Activated gamma-delta T cell (primary cell): Measurements from ENCODE around the gene SNRNP27.
"Not testable (repeated sequence)": the region's sequence is repeated elsewhere in the genome, so short reads cannot be mapped to it uniquely, and the experiment has no call there.

ENCODE experiments used
- DNase-seq: peaks from one replicate; lab custom pipeline; 2025; lab: John Stamatoyannopoulos, UW

The SNRNP27 gene

DNA sequence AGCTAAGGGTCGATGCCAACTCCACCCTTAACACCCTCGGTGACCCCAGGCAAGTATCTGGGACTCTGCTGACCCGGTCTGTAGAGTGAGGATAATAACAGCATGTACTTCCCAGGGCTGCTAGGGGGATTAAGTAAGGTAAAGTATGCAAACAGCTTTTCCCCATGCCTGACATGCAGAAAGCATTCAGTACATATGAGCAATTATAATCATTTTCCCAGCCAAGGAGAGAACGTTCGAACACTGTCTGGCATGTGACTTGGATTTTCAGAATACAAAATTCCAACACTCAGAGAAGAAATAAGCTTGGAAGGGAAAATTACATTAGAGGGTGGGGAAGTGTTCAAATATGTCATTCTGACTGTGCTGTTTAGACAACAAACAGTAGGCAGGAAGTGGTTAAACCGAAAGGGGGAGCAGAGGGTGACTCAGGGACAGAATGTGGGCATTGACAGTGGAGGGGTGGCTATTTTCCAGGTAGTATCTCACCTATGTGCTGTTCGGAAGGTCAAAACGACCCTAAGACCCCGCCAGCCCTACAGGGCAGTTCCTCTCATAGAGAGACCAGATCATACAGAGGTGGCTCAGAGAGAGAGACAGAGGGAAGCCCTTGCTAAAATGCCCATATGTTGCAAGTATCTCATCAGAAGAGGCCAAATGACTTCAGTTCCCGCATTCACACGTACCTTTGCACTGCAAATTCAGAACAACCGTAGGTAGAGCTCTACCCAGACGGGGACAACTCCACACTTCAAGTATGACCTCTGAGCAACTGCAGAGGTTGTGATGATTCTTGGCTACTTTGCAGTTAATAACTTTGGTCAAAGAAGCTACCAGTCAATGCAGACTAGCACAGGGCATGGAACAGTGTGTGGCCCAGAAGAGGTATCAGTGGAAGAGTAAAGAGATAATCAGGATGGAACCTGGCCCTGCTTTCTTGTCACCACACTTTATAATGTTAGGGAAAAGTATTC is 52.9 kb downstream of the SNRNP27 start:
- DNase-seq, result no peak

DNA sequence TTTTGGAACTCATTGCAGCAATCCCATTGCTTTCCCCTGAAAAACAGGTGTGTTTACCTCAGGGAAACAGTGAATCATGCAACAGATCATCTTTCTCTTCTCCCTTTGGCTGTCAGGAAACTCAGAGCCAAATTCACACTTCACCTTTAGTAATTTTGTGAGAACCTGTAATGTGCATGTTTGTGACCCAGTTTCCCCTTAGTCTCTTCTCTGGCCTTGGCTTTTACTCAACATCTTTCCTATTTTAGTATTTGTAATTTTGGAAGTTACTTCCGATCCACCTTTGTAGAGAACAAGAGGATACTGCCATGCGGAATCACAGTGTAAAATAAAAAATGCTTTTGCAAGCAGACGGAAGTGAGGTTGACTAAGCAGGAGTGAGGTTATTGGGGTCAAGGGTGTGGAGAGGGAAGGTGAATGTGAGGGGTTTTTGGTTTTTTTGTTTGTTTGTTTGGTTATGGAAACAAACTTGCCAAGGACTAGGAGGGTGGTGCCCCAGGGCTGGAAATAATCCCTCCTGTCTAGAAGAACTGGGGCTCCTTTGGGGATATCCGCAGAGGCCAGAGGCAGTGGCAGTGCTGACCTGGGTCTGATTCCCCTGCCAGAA is 53.7 kb downstream of the SNRNP27 start:
- DNase-seq, result no peak

DNA sequence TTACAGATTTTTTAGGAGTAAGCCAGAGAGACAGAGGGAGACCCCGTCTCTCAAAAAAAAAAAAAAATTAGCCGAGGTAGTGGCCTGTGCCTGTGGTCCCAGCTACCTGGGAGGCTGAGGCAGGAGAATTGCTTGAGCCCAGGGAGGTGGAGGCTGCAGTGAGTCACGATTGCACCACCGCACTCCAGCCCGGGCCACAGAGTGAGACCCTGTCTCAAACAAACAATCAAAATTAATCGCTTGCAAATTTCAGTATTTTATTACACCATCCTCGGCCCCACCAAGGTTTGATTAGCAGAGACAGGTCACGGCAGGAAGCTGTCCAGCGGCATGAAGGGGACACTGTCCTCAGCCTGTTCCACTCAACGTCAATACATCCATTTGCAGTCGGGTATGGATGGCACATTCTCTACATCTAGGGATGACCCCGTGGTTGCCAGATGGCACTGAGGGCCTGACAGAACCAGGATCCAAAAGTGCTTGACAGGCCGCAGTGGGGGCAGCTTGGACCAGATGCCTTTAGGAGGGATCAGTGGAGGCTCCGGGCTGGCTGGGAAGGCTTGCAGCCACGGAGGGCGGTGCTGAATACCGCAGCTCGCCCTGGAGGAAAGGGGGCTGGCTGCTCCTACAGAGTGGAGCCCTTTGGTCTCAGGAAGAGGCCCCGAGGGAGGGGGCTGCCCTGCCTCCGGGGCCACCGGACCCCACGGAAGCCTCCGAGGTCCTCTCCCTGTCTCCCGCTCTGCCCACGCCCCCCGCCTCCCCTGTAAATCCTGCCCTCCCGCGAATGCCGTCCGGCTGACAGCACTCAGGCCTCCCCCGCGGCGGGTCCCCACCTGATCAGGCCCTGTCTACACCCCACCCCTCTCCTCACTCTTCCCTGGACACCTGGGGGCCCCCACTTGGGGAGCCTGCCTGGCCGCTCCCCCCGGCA is 54.5 kb downstream of the SNRNP27 start:
- no peak for DNase-seq

DNA sequence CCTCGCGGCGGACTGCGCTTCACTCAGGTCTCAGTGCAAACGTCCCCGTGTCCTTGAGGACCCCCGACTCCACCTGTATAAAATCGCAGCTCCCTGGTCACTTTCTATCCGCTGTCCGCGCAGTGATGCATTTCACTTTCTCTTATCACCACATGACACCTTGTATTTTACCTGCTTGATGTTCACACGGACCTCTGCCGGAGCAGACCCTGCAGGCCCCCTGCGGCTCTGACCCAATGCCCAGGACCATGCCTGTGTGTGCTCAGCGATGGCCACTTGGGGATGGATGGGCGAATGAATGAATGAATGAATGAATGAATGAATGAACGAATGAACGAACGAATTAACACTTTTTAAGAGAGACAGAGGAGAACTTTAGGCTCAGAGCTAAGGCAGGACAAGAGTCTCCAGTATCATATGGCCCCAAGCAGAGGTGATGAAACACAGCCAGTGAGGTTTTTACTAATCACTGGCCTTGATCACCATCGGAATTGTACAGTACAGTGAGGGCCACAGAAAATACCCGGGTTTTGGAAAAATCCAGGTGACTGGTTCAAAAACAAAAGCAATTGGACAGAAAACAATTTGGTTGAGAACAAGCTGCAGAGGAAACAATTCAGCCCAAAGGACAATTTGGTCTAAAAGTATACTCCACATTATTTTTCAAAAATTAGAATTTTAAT is 55.3 kb downstream of the SNRNP27 start:
- no peak for DNase-seq

DNA sequence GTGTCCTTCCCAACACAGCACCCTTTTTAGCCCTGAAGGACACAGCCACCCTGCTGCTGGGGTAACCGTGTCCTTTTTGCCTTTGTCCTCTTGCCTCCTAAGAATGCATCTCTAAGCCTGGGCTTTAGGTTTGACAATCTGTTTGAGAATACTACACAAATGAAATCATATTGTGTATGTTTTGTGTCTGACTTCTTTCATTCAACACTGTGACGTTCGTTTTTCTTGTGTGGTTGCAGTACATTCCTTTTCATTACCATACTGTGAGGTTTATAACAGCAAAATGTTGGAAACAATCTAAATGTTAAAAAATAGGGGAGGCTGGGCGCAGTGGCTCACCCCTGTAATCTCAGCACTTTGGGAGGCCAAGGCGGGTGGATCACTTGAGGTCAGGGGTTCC is 56.5 kb downstream of the SNRNP27 start:
- no peak for DNase-seq

DNA sequence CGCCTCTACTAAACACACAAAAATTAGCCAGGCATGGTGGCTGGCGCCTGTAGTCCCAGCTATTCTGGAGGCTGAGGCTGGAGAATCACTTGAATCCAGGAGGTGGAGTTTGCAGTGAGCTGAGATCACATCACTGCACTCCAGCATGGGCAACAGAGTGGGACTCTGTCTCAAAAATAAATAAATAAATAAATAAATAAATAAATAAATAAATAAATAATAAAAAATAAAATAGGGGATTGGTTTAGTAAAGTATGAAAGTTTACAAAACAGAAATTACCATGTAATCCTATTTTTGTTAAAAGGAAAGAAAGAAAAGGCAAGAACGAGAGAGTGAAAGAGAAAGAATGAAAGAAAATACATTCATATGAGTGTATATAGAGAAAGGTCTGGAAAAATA is 56.9 kb downstream of the SNRNP27 start:
- DNase-seq, result not testable (repeated sequence)

DNA sequence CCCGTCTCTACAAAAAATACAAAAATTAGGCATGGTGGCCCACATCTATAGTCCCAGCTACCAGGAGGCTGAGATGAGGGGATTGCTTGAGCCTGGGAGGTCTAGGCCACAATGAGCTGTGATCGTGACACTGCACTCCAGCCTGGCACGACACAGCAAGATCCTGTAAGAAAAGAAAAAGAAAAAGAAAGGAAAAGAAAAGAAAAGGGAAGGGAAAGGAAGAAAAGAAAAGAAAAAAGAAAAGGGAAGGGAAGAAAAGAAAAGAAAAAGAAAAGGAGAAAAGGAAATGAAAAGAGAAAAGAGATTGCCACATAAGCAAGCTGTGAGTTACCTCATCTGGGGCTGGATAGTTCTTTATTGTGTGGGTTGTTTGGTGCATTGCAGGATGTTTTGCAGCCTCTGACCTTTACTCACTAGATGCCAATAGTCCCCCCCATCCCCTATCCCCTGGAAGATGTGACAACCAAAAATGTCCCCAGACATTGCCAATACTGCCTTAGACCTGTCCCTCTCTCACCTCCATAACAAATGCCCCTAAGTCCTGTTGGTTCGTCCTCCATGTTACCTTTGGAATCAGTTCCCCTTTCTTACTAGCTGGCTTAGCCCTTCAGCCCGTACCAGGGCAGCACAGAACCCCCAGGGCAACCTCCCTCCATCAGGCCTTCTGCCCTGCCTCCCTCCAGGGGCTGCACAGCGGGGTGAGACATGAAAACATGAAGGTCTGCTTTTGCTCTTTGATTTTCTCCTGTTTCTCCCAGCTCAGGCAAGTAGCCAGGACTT is 58.8 kb downstream of the SNRNP27 start:
- DNase-seq, result no peak

DNA sequence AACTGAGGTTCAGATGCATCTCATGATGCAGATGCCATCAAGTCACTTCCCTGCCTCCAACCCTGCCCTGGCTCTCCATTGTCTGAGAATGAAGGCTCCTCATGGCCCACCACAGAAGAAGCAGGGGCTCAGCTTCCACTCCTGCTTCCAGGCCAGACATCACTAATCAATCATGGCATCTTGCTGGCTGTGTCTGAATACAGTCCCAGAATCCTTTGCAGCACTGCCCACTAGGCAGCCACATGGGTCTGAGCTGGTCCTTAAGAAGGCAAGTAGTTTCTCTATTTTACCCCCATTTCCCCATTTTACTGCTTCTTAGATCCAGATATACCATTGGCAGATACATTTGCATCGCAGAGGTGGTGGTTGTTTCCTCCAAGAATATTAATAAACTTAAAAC is 60.3 kb downstream of the SNRNP27 start:
- no peak for DNase-seq
